Keratinocyte (primary cell): ENCODE measurements around the gene PCARE. TPM values are rescaled to one million over a fixed set of nuclear protein-coding genes. Genes with fewer than 3 reads are reported as not detected.

Experiments
- DNase-seq: peaks from one replicate; pipeline ENCODE4 v3.0.0-alpha.2; 2011; ENCODE audit warnings: low read depth, missing footprints, low spot score
- FAIRE-seq: peaks from 2 replicates; lab custom pipeline; 2011; peaks lifted over from hg19 to GRCh38; lab: Jason Lieb, UNC
- H2AFZ ChIP-seq: 2 replicates; pipeline ENCODE4 v1.6.0; 2012; ENCODE audit warnings: low read length, control low read depth, inconsistent platforms; ENCODE audit not compliant: control insufficient read depth
- H3K27ac ChIP-seq: 2 replicates; pipeline ENCODE4 v1.5.1; 2011; ENCODE audit warnings: low read length; ENCODE audit not compliant: control insufficient read depth, insufficient read depth
- H3K27me3 ChIP-seq: 3 replicates; pipeline ENCODE4 v1.6.0; 2011; ENCODE audit warnings: low read length; ENCODE audit not compliant: control insufficient read depth, insufficient read depth; ENCODE audit errors: extremely low read depth
- H3K36me3 ChIP-seq, 2 experiments: 2 replicates in 1 of 2; 3 replicates in 1 of 2; pipeline ENCODE4 v1.5.1; 2011; ENCODE audit warnings: low read length in 2 of 2, mild to moderate bottlenecking in 1 of 2; ENCODE audit not compliant: control insufficient read depth in 2 of 2, insufficient read depth in 2 of 2; ENCODE audit errors: extremely low read depth in 1 of 2
- H3K4me1 ChIP-seq: 3 replicates; pipeline ENCODE4 v1.5.1; 2011; ENCODE audit warnings: low read length; ENCODE audit not compliant: control insufficient read depth, insufficient read depth; ENCODE audit errors: extremely low read depth
- H3K4me2 ChIP-seq: 3 replicates; pipeline ENCODE4 v1.6.0; 2011; ENCODE audit warnings: low read depth, low read length; ENCODE audit not compliant: control insufficient read depth, insufficient read depth; ENCODE audit errors: extremely low read depth
- H3K4me3 ChIP-seq, 3 experiments: fragments of 200-600 bp in 1 of 3; sonication (generic) in 1 of 3; 2 replicates in 2 of 3; 3 replicates in 1 of 3; pipeline ENCODE4 v1.5.1; 2011 to 2016; ENCODE audit warnings: low read length in 3 of 3, mild to moderate bottlenecking in 3 of 3, control low read depth in 2 of 3, inconsistent platforms in 1 of 3, low read depth in 1 of 3, mixed read lengths in 1 of 3, mixed run types in 1 of 3, moderate library complexity in 1 of 3; ENCODE audit not compliant: control insufficient read depth in 2 of 3, insufficient read depth in 2 of 3; ENCODE audit errors: extremely low read depth in 1 of 3
- H3K79me2 ChIP-seq: 2 replicates; pipeline ENCODE4 v1.6.0; 2012; ENCODE audit warnings: low read length; ENCODE audit not compliant: control insufficient read depth, insufficient read depth
- H3K9ac ChIP-seq: 3 replicates; pipeline ENCODE4 v1.6.0; 2011; ENCODE audit warnings: low read length; ENCODE audit not compliant: control insufficient read depth, insufficient read depth; ENCODE audit errors: extremely low read depth
- H3K9me1 ChIP-seq: 3 replicates; pipeline ENCODE4 v1.6.0; 2011; ENCODE audit warnings: low read length; ENCODE audit not compliant: control insufficient read depth, insufficient read depth; ENCODE audit errors: extremely low read depth
- H3K9me3 ChIP-seq: 2 replicates; pipeline ENCODE4 v1.5.1; 2012; ENCODE audit warnings: low read depth, low read length; ENCODE audit not compliant: control insufficient read depth
- H4K20me1 ChIP-seq: 3 replicates; pipeline ENCODE4 v1.6.0; 2011; ENCODE audit warnings: low read length; ENCODE audit not compliant: control insufficient read depth, insufficient read depth; ENCODE audit errors: extremely low read depth
- EZH2 ChIP-seq: IDR thresholded peaks from one replicate; pipeline ENCODE4 v1.6.1; 2012; ENCODE audit warnings: inconsistent platforms, mild to moderate bottlenecking, low read length, moderate library complexity
- dilution Hi-C: fragments of 300-500 bp; cut with MboI; formaldehyde crosslinking; loops from one replicate; pipeline ENCODE4 v1.7.0; 2020; ENCODE audit warnings: low sequenced_read_pairs; ENCODE audit not compliant: extremely low pct_ligation_motif_present
- polyA plus RNA-seq, 5 experiments: library from polyadenylated mRNA; depleted of rRNA in 3 of 5; stranded (reverse) in 3 of 5; stranded (forward) in 1 of 5; unstranded in 1 of 5; fragments of >200 nt; gene quantifications; 1 replicate in 1 of 5; 2 replicates in 3 of 5; 3 replicates in 1 of 5; pipeline versions ENCODE4 v1.2.1 to v1.2.3, GENCODE V29; 2011 to 2012; ENCODE audit warnings: missing spikeins in 2 of 5, low read depth in 1 of 5, low replicate concordance in 1 of 5
- TF ChIP-seq, protein P1 (sequence below), 3 experiments: IDR thresholded peaks in 1 of 3; conservative IDR thresholded peaks in 1 of 3; optimal IDR thresholded peaks in 1 of 3; 2 replicates in 2 of 3; 3 replicates in 1 of 3; pipeline versions ENCODE3 to v1.5.1; 2011; ENCODE audit warnings: low read length in 3 of 3, mild to moderate bottlenecking in 3 of 3, moderate library complexity in 2 of 3, control low read depth in 1 of 3, inconsistent platforms in 1 of 3; ENCODE audit not compliant: insufficient read depth in 2 of 3; ENCODE audit errors: extremely low read depth in 1 of 3

PCARE gene
- polyA plus RNA-seq, 1 donor (not counting 4 experiments of a cell fraction or from before 2014, with no cell fraction given) = not detected

GRCh38 chr2:29050591-29050990 is 23.7 kb downstream of the PCARE start:
- H3K36me3 ChIP-seq = no peaks in the 10 kb centered on the region
- no peak overlapping the region for H3K9ac ChIP-seq
- peaks cover 16% of the 10 kb centered on the region for H3K4me1 ChIP-seq
- H3K79me2 ChIP-seq = no peaks in the 10 kb centered on the region
- H3K9me3 ChIP-seq = no peaks in the 10 kb centered on the region
- no peak overlapping the region for H3K4me2 ChIP-seq
- H3K4me3 ChIP-seq = no peak overlapping the region
- H3K27me3 ChIP-seq = no peaks in the 10 kb centered on the region
- H3K27ac ChIP-seq = no peak overlapping the region
- DNase-seq (no peak), FAIRE-seq (no peak)
- dilution Hi-C loops = loop anchor here (25.0 kb wide), 1 partner anchor 137 kb away; no protein-coding TSS in a partner anchor
- H3K9me1 ChIP-seq = no peaks in the 10 kb centered on the region
- H4K20me1 ChIP-seq = no peaks in the 10 kb centered on the region
- H2AFZ ChIP-seq = no peak overlapping the region
- no peak for TF ChIP-seq EZH2
- TF ChIP-seq, protein P1, sequence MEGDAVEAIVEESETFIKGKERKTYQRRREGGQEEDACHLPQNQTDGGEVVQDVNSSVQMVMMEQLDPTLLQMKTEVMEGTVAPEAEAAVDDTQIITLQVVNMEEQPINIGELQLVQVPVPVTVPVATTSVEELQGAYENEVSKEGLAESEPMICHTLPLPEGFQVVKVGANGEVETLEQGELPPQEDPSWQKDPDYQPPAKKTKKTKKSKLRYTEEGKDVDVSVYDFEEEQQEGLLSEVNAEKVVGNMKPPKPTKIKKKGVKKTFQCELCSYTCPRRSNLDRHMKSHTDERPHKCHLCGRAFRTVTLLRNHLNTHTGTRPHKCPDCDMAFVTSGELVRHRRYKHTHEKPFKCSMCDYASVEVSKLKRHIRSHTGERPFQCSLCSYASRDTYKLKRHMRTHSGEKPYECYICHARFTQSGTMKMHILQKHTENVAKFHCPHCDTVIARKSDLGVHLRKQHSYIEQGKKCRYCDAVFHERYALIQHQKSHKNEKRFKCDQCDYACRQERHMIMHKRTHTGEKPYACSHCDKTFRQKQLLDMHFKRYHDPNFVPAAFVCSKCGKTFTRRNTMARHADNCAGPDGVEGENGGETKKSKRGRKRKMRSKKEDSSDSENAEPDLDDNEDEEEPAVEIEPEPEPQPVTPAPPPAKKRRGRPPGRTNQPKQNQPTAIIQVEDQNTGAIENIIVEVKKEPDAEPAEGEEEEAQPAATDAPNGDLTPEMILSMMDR (optimal IDR thresholded peaks at IDR 0.05 in 1 of 3, IDR thresholded peaks at IDR 0.05 in 1 of 3, conservative IDR thresholded peaks at IDR 0.05 in 1 of 3; ENCODE audit: extremely low read depth in 1 of 3, insufficient read depth in 2 of 3, low read length in 3 of 3) = no peak

DNA sequence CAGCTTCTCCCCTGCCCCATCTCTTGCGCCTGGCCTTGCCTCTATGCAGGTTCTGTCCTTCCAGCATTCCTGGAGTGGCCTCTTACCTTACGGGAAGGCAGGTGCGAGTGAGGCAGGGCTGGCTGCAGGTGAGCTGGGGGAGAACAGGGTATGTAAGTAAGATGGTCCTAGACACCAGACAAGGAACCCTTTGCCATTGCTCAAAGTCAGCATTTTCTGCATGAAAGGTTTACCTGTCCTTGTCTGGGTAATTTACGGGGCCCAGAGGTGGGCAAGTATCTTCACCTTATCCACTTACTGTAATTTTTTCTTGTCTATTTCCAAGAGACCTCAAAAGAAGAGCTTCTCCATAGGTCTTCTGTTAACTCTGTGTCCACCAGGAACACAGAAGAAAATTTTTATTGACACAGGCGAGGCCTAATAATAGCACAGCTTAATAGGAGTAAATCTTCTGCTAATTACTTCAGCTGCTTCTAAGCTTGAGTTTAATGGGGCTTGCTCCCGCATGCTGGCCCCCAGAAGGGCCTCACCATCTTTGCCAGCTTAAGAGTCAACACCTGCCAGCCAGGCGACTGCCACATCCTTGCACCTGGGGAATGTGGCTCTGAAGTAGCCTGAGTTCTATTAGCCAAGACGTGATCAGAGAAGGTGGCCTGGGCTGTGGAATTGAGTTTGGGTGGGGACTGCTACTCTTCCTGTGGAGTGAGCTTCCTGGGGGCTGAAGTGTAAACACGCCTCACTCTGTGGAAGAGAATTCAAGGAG is 27.1 kb downstream of the PCARE start:
- Histone ChIP-seq H3K9ac (no peak overlapping the region), H3K9me1 (no peaks in the 10 kb centered on the region), H3K27me3 (no peaks in the 10 kb centered on the region), H3K4me3 (no peak overlapping the region), H3K79me2 (no peaks in the 10 kb centered on the region), H3K27ac (no peak overlapping the region), H3K4me2 (no peak overlapping the region), H3K9me3 (no peaks in the 10 kb centered on the region), H3K36me3 (no peaks in the 10 kb centered on the region), H2AFZ (no peak overlapping the region), H4K20me1 (no peaks in the 10 kb centered on the region), H3K4me1 (peaks cover 7% of the 10 kb centered on the region)
- TF ChIP-seq, protein P1 (optimal IDR thresholded peaks at IDR 0.05 in 1 of 3, IDR thresholded peaks at IDR 0.05 in 1 of 3, conservative IDR thresholded peaks at IDR 0.05 in 1 of 3; ENCODE audit: extremely low read depth in 1 of 3, insufficient read depth in 2 of 3, low read length in 3 of 3) = no peak
- no peak for TF ChIP-seq EZH2
- dilution Hi-C loops = no loop called here
- no peak for FAIRE-seq
- DNase-seq = no peak
